HG03521 (cell line): ENCODE data around the gene EFR3B.

Experiments used
- ATAC-seq: cut with Tn5 transposase; IDR thresholded peaks from one replicate; pipeline ENCODE4 v1.9.1; 2021; ENCODE audit warnings: mild to moderate bottlenecking, moderate library complexity; ENCODE audit not compliant: unreplicated experiment

EFR3B gene

GRCh38 chr2:25068217-25068616 is 26.3 kb downstream of the EFR3B start:
- ATAC-seq, result no peak

- no peak for ATAC-seq
These were observed 30.1 kb downstream of the EFR3B start for GRCh38 chr2:25071966-25072365.

- no peak for ATAC-seq
These were observed 30.7 kb downstream of the EFR3B start for GRCh38 chr2:25072606-25073005.

GRCh38 chr2:25073025-25073424 is 31.1 kb downstream of the EFR3B start:
- no peak for ATAC-seq

GRCh38 chr2:25073914-25074313 is 32.0 kb downstream of the EFR3B start:
- ATAC-seq, result no peak

- no peak for ATAC-seq
These were observed 33.0 kb downstream of the EFR3B start for GRCh38 chr2:25074826-25075225.

- no peak for ATAC-seq
These were observed 34.9 kb downstream of the EFR3B start for GRCh38 chr2:25076749-25077148.

GRCh38 chr2:25077789-25078169 is 35.9 kb downstream of the EFR3B start:
- ATAC-seq, result no peak

- ATAC-seq, result no peak
These were observed 36.5 kb downstream of the EFR3B start for GRCh38 chr2:25078170-25079049.

GRCh38 chr2:25079050-25079635 is 37.3 kb downstream of the EFR3B start:
- no peak for ATAC-seq

- no peak for ATAC-seq
These were observed 39.4 kb downstream of the EFR3B start for GRCh38 chr2:25081237-25081790.

GRCh38 chr2:25082002-25082622 is 40.2 kb downstream of the EFR3B start:
- no peak for ATAC-seq

GRCh38 chr2:25085761-25086560 is 44.1 kb downstream of the EFR3B start:
- no peak for ATAC-seq

GRCh38 chr2:25088817-25089516 is 47.1 kb downstream of the EFR3B start:
- no peak for ATAC-seq

- no peak for ATAC-seq
These were observed 47.9 kb downstream of the EFR3B start for GRCh38 chr2:25089605-25090315.

GRCh38 chr2:25090801-25091200 is 48.9 kb downstream of the EFR3B start:
- no peak for ATAC-seq

GRCh38 chr2:25091265-25091664 is 49.4 kb downstream of the EFR3B start:
- ATAC-seq, result no peak

- no peak for ATAC-seq
These were observed 56.2 kb downstream of the EFR3B start for GRCh38 chr2:25098056-25098455.

- no peak for ATAC-seq
These were observed 57.0 kb downstream of the EFR3B start for GRCh38 chr2:25098670-25099486.
